Hepatic stellate cell (primary cell): ENCODE data around the gene TMEM143.
"Not testable (repeated sequence)": the region's sequence is repeated elsewhere in the genome, so short reads cannot be mapped to it uniquely, and the experiment has no call there.

ENCODE experiments used
- DNase-seq: peaks from one replicate; pipeline ENCODE4 v3.0.0; 2011; ENCODE audit warnings: low spot score

The TMEM143 gene

GRCh38 chr19:48330012-48330681 lies 33.6 kb downstream of the TMEM143 start:
- no peak for DNase-seq

GRCh38 chr19:48329167-48329891 lies 34.4 kb downstream of the TMEM143 start:
- peak; percentile 59 for DNase-seq

- peak; percentile 95 for DNase-seq
Observed at GRCh38 chr19:48325265-48325910, 38.4 kb downstream of the TMEM143 start, which contains the start of gene EMP3. EMP3 (plus strand) TSS chr19:48325552; CDS start chr19:48326845, 1,293 bp downstream.

GRCh38 chr19:48321622-48322591 lies 41.8 kb downstream of the TMEM143 start:
- DNase-seq, result peak; percentile 97

- DNase-seq, result peak; percentile 87
Observed at GRCh38 chr19:48321372-48321621, 42.4 kb downstream of the TMEM143 start.

GRCh38 chr19:48319647-48320541 lies 43.8 kb downstream of the TMEM143 start:
- DNase-seq, result peak; percentile 82

GRCh38 chr19:48318286-48318987 lies 45.3 kb downstream of the TMEM143 start:
- DNase-seq, result no peak

GRCh38 chr19:48317708-48317960 lies 46.1 kb downstream of the TMEM143 start:
- DNase-seq, result not testable (repeated sequence)

- no peak for DNase-seq
Observed at GRCh38 chr19:48315712-48316111, 48.0 kb downstream of the TMEM143 start.

GRCh38 chr19:48311384-48311783 lies 52.4 kb downstream of the TMEM143 start:
- no peak for DNase-seq

- DNase-seq, result no peak
Observed at GRCh38 chr19:48310227-48310626, 53.5 kb downstream of the TMEM143 start.

- not testable (repeated sequence) for DNase-seq
Observed at GRCh38 chr19:48309731-48310130, 54.0 kb downstream of the TMEM143 start.

- DNase-seq, result no peak
Observed at GRCh38 chr19:48308631-48309586, 54.8 kb downstream of the TMEM143 start.

GRCh38 chr19:48303866-48304265 lies 59.9 kb downstream of the TMEM143 start:
- no peak for DNase-seq

- no peak for DNase-seq
Observed at GRCh38 chr19:48303367-48303766, 60.4 kb downstream of the TMEM143 start.

GRCh38 chr19:48302600-48302959 lies 61.2 kb downstream of the TMEM143 start:
- no peak for DNase-seq

- no peak for DNase-seq
Observed at GRCh38 chr19:48301886-48302599, 61.7 kb downstream of the TMEM143 start.

GRCh38 chr19:48297975-48298374 lies 65.8 kb downstream of the TMEM143 start:
- no peak for DNase-seq
